SHP77 (cell line): Measurements from ENCODE around the gene DNAH1.

Experiments
- DNase-seq, 2 experiments: peaks; one replicate each; lab custom pipeline; 2025; lab: John Stamatoyannopoulos, UW

The DNAH1 gene

GRCh38 chr3:52446631-52447511, 130.8 kb downstream of the DNAH1 start:
- DNase-seq = peak; percentile 29 to 54

GRCh38 chr3:52447512-52448355, 131.6 kb downstream of the DNAH1 start:
- no peak for DNase-seq
